Activated CD4-positive, alpha-beta T cell treated with anti-CD3 and anti-CD28 coated beads, Interleukin-2, Interleukin-4, amounts not matched to agents 100 ng/mL and 50 ng/mL, durations not matched to agents 16 hours and 8 hours (primary cell): Measurements from ENCODE around the gene CIP2A.
A peak's percentile ranks its signal among the peaks of the same experiment; 100 is the strongest.

Experiments
- DNase-seq: peaks from one replicate; pipeline ENCODE4 v3.0.0-alpha.2; 2020; ENCODE audit warnings: low spot score

CIP2A gene

GRCh38 chr3:108562565-108562964, 26.7 kb downstream of the CIP2A start:
- no peak for DNase-seq

GRCh38 chr3:108555966-108556581, 33.2 kb downstream of the CIP2A start:
- DNase-seq: no peak

- DNase-seq: no peak
These were observed 34.2 kb downstream of the CIP2A start for GRCh38 chr3:108554913-108555571.

- no peak for DNase-seq
These were observed 35.0 kb downstream of the CIP2A start for GRCh38 chr3:108554229-108554628.

GRCh38 chr3:108552267-108553159, 36.7 kb downstream of the CIP2A start:
- peak; percentile 18 for DNase-seq

- no peak for DNase-seq
These were observed 40.4 kb downstream of the CIP2A start for GRCh38 chr3:108548886-108549285.

- DNase-seq: no peak
These were observed 40.9 kb downstream of the CIP2A start for GRCh38 chr3:108548304-108548703.

- DNase-seq: no peak
These were observed 42.5 kb downstream of the CIP2A start for GRCh38 chr3:108546692-108547091.

GRCh38 chr3:108546247-108546646, 43.0 kb downstream of the CIP2A start:
- DNase-seq: no peak

GRCh38 chr3:108538083-108538482, 51.2 kb downstream of the CIP2A start:
- DNase-seq: no peak

GRCh38 chr3:108528459-108529252, 60.6 kb downstream of the CIP2A start:
- no peak for DNase-seq

GRCh38 chr3:108527817-108528216, 61.4 kb downstream of the CIP2A start:
- no peak for DNase-seq

- no peak for DNase-seq
These were observed 62.1 kb downstream of the CIP2A start for GRCh38 chr3:108527109-108527508.

- DNase-seq: no peak
These were observed 63.3 kb downstream of the CIP2A start for GRCh38 chr3:108525971-108526370.

GRCh38 chr3:108525256-108525655, 64.0 kb downstream of the CIP2A start:
- DNase-seq: no peak

GRCh38 chr3:108524537-108524936, 64.7 kb downstream of the CIP2A start:
- no peak for DNase-seq

- no peak for DNase-seq
These were observed 70.3 kb downstream of the CIP2A start for GRCh38 chr3:108518895-108519294.

- DNase-seq: no peak
These were observed 72.4 kb downstream of the CIP2A start for GRCh38 chr3:108516881-108517280.

GRCh38 chr3:108513961-108514360, 75.3 kb downstream of the CIP2A start:
- DNase-seq: no peak

- no peak for DNase-seq
These were observed 76.6 kb downstream of the CIP2A start for GRCh38 chr3:108512671-108513070.

- no peak for DNase-seq
These were observed 77.7 kb downstream of the CIP2A start for GRCh38 chr3:108511490-108511889.

- DNase-seq: no peak
These were observed 78.2 kb downstream of the CIP2A start for GRCh38 chr3:108511055-108511454.
